Thoracic aorta (tissue), 2 donors: Measurements from ENCODE around the gene DPP7. TPM values are rescaled to one million over a fixed set of nuclear protein-coding genes. Genes with fewer than 3 reads are reported as not detected.

Source experiments
- ATAC-seq: fragments of 150-250 bp; one replicate; pipeline ENCODE4 v1.8.0; 2017; ENCODE audit warnings: low read depth; ENCODE audit not compliant: insufficient number of reproducible peaks, low FRiP score
- DNase-seq: peaks from one replicate; pipeline ENCODE4 v3.0.0-alpha.2; 2020; ENCODE audit warnings: low spot score
- H3K27ac ChIP-seq, 2 donors: fragments of 200-600 bp; sonication (generic); 1 replicate in 1 of 2; 2 replicates in 1 of 2; pipeline ENCODE4 v1.5.1; 2016; ENCODE audit warnings: mild to moderate bottlenecking in 2 of 2, moderate library complexity in 2 of 2
- H3K27me3 ChIP-seq: fragments of 200-600 bp; sonication (generic); replicated peaks from 2 replicates; pipeline ENCODE4 v1.6.0; 2016; ENCODE audit warnings: mild to moderate bottlenecking; ENCODE audit not compliant: insufficient read depth
- H3K36me3 ChIP-seq: fragments of 200-600 bp; sonication (generic); one replicate; pipeline ENCODE4 v1.5.1; 2016
- H3K4me1 ChIP-seq, 2 donors: fragments of 200-600 bp; sonication (generic); 1 replicate in 1 of 2; 2 replicates in 1 of 2; pipeline versions ENCODE4 v1.5.1 to v1.6.0; 2016; ENCODE audit warnings: low read depth in 2 of 2, mild to moderate bottlenecking in 1 of 2; ENCODE audit not compliant: control insufficient read depth in 1 of 2
- H3K4me3 ChIP-seq: fragments of 200-600 bp; sonication (generic); 2 replicates; pipeline ENCODE4 v1.5.1; 2016; ENCODE audit warnings: mild to moderate bottlenecking
- H3K9me3 ChIP-seq: fragments of 200-600 bp; sonication (generic); 2 replicates; pipeline ENCODE4 v1.5.1; 2016
- total RNA-seq, 2 donors: library from RNA; depleted of rRNA; stranded (reverse); fragments of >200 nt; gene quantifications; one replicate each; pipeline versions ENCODE4 v1.1.0 to v1.2.3, GENCODE V29; 2016
- TF ChIP-seq, protein P1 (sequence below): fragments of 200-600 bp; sonication (generic); IDR thresholded peaks from one replicate; pipeline ENCODE4 v1.5.1; 2019; ENCODE audit warnings: antibody characterized with exemption

DPP7 gene
- total RNA-seq, 2 donors from 2014 or later: 100 to 148 TPM

DNA sequence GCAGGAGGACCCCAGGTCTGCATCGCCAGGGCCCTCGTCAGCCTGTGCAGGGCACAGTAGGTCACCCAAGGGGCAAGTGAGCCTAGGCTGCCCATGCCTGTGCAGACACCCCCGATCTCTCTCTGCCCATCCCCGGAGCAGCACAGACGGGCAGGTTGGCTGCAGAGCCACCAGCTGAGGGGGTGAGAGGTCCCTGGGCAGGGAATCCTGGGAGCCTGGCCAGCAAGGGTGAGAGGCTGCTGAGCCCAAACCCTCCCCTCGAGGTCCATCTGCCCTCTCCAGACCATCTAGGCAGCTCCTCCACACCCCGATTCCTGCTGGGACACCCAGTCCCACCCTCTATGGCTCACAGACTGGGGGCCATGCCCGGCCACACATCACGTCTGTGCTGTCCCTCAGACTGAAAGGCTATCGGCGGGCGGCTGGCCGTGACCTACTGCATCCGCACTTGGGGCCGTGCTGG is 2.8 kb upstream of the DPP7 start:
- ATAC-seq (no peak), DNase-seq (no peak)

DNA sequence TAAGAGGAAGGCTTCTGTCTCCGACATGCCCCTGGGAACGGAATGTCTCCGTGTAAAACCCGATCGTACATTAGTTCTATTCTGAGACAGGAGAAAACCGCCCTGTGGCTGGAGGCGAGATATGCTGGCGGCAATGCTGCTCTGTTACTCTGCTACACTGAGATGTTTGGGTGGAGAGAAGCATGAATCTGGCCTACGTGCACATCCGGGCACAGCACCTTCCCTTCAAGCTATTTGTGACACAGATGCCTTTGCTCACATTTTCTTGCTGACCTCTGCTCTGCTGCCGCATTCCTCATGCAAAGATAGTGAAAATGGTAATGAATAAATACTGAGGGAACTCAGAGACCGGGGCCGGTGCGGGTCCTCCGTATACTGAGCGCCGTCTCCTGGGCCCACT is 2.2 kb upstream of the DPP7 start:
- Histone ChIP-seq H3K4me3 (no peak overlapping the region), H3K36me3 (peaks cover 5% of the 10 kb centered on the region), H3K9me3 (no peaks in the 10 kb centered on the region), H3K4me1 (peaks cover 5 to 19% of the 10 kb centered on the region in 2 donors), H3K27me3 (no peaks in the 10 kb centered on the region), H3K27ac (no peak overlapping the region)
- TF ChIP-seq, protein P1, sequence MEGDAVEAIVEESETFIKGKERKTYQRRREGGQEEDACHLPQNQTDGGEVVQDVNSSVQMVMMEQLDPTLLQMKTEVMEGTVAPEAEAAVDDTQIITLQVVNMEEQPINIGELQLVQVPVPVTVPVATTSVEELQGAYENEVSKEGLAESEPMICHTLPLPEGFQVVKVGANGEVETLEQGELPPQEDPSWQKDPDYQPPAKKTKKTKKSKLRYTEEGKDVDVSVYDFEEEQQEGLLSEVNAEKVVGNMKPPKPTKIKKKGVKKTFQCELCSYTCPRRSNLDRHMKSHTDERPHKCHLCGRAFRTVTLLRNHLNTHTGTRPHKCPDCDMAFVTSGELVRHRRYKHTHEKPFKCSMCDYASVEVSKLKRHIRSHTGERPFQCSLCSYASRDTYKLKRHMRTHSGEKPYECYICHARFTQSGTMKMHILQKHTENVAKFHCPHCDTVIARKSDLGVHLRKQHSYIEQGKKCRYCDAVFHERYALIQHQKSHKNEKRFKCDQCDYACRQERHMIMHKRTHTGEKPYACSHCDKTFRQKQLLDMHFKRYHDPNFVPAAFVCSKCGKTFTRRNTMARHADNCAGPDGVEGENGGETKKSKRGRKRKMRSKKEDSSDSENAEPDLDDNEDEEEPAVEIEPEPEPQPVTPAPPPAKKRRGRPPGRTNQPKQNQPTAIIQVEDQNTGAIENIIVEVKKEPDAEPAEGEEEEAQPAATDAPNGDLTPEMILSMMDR: no peak
- no peak for ATAC-seq
- DNase-seq: no peak

More for the DNA sequence above, 2.8 kb upstream of the DPP7 start:
- TF ChIP-seq, protein P1: no peak
- Histone ChIP-seq H3K36me3 (peaks cover 4% of the 10 kb centered on the region), H3K27ac (no peak overlapping the region), H3K9me3 (no peaks in the 10 kb centered on the region), H3K4me3 (no peak overlapping the region), H3K4me1 (peaks cover 5 to 19% of the 10 kb centered on the region in 2 donors), H3K27me3 (no peaks in the 10 kb centered on the region)

DNA sequence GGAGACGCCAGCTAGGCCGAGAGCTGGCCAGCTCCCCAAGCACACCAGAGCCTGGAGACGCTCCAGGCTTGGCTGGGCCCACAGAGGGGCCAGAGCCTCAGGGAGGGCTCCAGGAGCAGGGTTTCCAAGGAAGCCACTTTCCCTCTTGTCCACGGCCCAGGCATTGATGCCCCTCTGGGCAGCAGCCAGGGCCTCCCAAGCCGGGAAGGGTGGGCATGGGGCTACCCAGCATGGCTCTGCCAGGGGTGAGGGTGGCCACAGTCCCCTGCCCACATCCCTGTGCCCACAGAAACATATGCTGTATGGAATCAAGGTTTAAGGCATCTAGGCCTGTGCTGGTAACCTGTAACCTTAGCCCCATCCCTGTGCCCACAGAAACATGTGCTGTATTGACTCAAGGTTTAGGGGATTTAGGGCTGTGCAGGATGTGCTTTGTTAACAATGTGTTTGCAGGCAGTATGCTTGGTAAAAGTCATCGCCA is 1.5 kb upstream of the DPP7 start:
- peaks cover 5% of the 10 kb centered on the region for H3K36me3 ChIP-seq
- no peaks in the 10 kb centered on the region for H3K9me3 ChIP-seq
- TF ChIP-seq, protein P1: no peak
- no peak for ATAC-seq
- peak overlapping the region in 1 of 2 donors; percentile 11 for H3K27ac ChIP-seq
- no peak for DNase-seq
- H3K4me1 ChIP-seq: peaks cover 5 to 19% of the 10 kb centered on the region in 2 donors
- H3K4me3 ChIP-seq: no peak overlapping the region
- no peaks in the 10 kb centered on the region for H3K27me3 ChIP-seq

DNA sequence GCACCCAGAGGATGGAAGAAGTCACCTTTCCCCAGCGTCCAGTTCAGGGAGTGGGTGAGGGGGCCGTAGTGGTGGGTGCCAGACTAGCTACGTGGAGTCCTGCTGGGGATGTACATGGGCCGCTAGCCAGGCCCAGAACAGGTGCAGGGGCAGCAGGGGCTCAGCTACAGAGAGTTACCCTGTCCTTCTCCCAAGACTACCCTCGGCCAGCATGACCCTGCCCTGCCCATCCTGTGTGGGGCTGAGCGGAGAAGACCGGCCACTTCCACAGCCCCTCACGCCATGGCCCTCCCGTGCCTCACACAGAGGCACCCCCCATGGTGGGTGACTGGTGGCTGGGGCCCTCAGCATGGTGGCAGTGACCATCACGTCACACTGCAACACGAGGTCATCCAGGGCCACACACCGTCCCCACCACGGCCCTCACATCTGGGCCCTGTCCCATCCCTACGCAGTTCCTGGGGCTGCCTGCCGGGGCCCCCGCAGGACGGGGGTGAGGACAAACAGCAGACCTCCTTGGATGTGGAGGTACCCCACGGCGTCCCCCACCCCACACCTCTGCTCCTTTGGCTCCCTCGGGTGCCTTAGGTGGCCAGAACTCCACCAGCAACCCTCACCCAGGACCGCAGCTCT is 977 bp upstream of the DPP7 start:
- Histone ChIP-seq H3K9me3 (no peaks in the 10 kb centered on the region), H3K27ac (peak overlapping the region in 1 of 2 donors; percentile 11), H3K36me3 (peaks cover 5% of the 10 kb centered on the region), H3K4me3 (peak overlapping the region; percentile 93), H3K4me1 (peaks cover 5 to 19% of the 10 kb centered on the region in 2 donors), H3K27me3 (no peaks in the 10 kb centered on the region)
- TF ChIP-seq, protein P1: no peak
- DNase-seq: no peak
- ATAC-seq: no peak

DNA sequence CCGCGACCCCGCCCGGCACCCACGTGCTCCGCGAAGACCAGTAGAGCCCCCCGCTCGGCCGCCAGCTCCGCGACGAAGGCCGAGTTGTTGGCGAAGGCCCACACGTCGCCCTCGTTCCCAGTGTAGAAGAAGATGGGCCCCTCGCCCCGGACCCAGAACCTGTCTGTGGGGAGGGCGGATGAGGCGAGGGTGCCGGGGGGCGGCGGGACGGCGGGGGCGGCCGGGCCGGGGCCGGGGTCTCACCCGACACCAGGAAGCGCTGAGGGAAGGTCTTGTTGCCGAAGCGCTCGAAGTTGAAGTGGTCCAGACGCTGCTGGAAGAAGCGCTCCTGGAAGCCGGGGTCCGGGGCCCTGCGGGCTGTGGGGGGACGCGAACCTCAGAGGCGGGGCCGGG is 317 bp downstream of the DPP7 start:
- TF ChIP-seq, protein P1: no peak
- ATAC-seq (no peak), DNase-seq (no peak)
- H3K27ac ChIP-seq: no peak overlapping the region
- peak overlapping the region; percentile 93 for H3K4me3 ChIP-seq
- H3K4me1 ChIP-seq: peaks cover 5 to 19% of the 10 kb centered on the region in 2 donors
- H3K27me3 ChIP-seq: no peaks in the 10 kb centered on the region
- H3K9me3 ChIP-seq: no peaks in the 10 kb centered on the region
- peaks cover 5% of the 10 kb centered on the region for H3K36me3 ChIP-seq
